Right forelimb (tissue), 1 donor: Measurements from ENCODE around the gene MAD2L1BP.
A peak's percentile ranks its signal among the peaks of the same experiment; 100 is the strongest.

Experiments used
- DNase-seq: peaks from one replicate; pipeline ENCODE4 v3.0.0-alpha.2; 2018

MAD2L1BP gene

DNA sequence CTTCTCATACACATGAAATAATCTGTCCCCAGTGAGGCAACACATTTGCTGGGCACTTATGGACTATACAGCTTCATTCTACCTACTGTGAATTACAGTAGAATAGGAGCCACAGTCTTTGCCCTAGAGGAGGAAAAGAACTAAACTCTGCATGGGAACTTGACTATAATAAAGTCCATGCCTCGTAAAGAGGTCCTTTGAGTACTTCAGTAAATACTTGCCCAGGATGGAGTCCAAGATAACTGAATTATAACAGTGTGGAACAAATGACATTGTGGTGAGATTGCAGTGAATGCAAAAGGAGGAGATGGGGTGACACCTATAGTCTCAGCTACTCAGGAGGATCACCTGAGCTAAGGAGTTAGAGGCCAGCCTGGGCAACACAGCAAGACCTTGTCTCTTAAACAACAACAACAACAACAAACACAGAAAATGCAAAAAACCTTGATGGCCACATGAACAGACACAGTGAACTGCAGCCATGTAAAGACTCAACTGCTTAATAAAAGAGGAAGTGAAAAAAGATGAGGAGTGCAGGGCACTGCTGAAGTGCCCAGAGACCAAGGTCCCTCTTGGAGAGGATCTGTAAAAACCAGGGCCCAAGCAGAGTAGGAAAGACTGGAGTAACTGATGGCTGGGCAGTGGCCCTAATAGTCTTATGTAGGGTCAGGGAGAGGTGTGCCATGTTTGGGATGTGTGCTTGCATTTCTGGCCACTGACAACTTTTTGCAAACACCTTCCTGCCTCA is 48.2 kb downstream of the MAD2L1BP start:
- no peak for DNase-seq

DNA sequence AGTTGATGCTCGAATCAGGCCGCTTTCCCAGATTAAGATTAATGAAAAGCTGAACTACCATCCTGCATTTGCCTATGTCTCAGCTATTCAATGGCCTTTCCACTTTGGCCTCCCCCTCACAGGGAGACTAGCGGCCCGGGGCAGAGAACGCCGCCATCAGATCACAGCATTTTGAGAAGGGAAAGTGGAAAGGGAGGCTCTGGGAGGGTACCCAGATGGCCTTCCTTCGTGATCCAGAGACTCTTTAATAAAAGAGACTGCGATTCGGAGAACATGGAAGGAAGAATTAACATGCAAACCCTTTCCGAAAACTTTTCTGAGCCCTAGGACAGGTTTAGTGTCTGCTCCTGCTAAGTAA is 51.4 kb downstream of the MAD2L1BP start:
- DNase-seq, result no peak

- peak; percentile 87 for DNase-seq
Observed at GRCh38 chr6:43687437-43688347, 52.1 kb downstream of the MAD2L1BP start, which contains the start of gene MRPS18A. Gene MRPS18A (minus strand): TSS chr6:43687791. CDS start chr6:43687779, 12 bp downstream.

DNA sequence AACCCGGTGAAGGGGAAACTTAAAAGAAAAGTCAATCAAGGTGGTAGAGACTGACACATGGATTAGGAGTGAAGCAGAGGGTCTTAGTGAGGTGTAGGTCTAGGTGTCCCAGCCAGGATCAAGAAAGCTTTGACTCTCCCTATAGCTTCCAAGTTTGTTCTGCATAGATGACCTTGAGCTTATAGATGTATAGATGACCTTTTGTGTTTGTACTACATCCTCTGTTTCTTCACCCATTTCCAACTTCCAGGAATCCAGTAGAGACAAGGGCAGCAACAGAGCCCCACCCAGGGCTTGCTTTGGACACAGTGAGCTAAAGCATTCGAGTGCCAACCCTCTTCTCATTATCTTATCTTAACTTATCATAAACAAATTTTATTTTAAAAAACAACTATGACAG is 53.8 kb downstream of the MAD2L1BP start:
- no peak for DNase-seq
